AG09319 (cell line): ENCODE measurements around the gene FIBP.
A peak's percentile ranks its signal among the peaks of the same experiment; 100 is the strongest.

Experiments used
- DNase-seq: peaks from one replicate; pipeline ENCODE4 v3.0.0-alpha.2; 2010; ENCODE audit warnings: low read depth; ENCODE audit errors: extremely low read depth
- CTCF ChIP-seq: IDR thresholded peaks from 2 replicates; pipeline ENCODE4 v1.5.1; 2011; ENCODE audit warnings: low read depth, mild to moderate bottlenecking, inconsistent platforms, low read length, moderate library complexity

FIBP gene

GRCh38 chr11:65859095-65859811 lies 29.0 kb downstream of the FIBP start:
- no peak for TF ChIP-seq CTCF
- peak; percentile 96 for DNase-seq

- DNase-seq = no peak
- no peak for TF ChIP-seq CTCF
Measured at GRCh38 chr11:65858681-65859087, 29.6 kb downstream of the FIBP start.

GRCh38 chr11:65857853-65858680 lies 30.2 kb downstream of the FIBP start, which contains the start of gene CFL1:
Gene CFL1 (minus strand): TSS chr11:65858180. CDS start chr11:65858099, 81 bp downstream.
- peak; percentile 94 for DNase-seq
- no peak for TF ChIP-seq CTCF

GRCh38 chr11:65857500-65857852 lies 30.8 kb downstream of the FIBP start:
- no peak for DNase-seq

GRCh38 chr11:65856689-65857499 lies 31.4 kb downstream of the FIBP start:
- no peak for DNase-seq
- no peak for TF ChIP-seq CTCF

More at GRCh38 chr11:65857500-65857852, 30.8 kb downstream of the FIBP start:
- no peak for TF ChIP-seq CTCF

GRCh38 chr11:65855927-65856363 lies 32.3 kb downstream of the FIBP start:
- no peak for TF ChIP-seq CTCF
- DNase-seq = no peak
